Ishikawa (cell line): ENCODE measurements around the gene GLRA1.

Experiments used
- CEBPB ChIP-seq: IDR thresholded peaks from 2 replicates; pipeline ENCODE4 v1.6.1; 2012
- EP300 ChIP-seq: IDR thresholded peaks from 2 replicates; pipeline ENCODE4 v1.6.1; 2012; ENCODE audit warnings: borderline replicate concordance
- TAF1 ChIP-seq: IDR thresholded peaks from 2 replicates; pipeline ENCODE4 v1.6.1; 2012; ENCODE audit warnings: low read depth, mild to moderate bottlenecking
- TF ChIP-seq, protein P1 (sequence below): IDR thresholded peaks from 2 replicates; pipeline ENCODE4 v1.6.1; 2012

DNA sequence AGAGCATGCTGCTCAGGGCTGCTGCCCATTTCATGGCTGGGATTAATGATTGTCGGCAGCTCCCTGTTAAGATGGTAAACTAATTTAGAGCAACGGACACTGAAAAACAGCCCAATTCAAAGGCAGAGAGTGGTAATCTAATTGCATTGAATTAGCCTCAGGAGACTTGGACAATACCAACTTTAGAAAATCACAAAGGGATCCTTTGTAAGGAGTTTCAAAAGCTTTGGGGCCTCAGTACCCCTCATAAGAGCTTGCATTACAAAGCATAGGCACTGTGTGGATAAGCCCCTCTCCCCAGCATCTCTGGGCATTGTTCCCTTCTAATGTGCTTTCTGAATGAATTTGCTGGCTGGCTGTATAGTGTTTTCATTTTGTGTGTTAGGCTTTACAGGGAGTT, 6.7 kb downstream of the GLRA1 start:
- TF ChIP-seq TAF1 = no peak
- TF ChIP-seq CEBPB = no peak
- no peak for TF ChIP-seq EP300
- TF ChIP-seq, protein P1, sequence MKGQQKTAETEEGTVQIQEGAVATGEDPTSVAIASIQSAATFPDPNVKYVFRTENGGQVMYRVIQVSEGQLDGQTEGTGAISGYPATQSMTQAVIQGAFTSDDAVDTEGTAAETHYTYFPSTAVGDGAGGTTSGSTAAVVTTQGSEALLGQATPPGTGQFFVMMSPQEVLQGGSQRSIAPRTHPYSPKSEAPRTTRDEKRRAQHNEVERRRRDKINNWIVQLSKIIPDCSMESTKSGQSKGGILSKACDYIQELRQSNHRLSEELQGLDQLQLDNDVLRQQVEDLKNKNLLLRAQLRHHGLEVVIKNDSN = no peak
